Activated CD8-positive, alpha-beta T cell treated with anti-CD3 and anti-CD28 coated beads for 36 hours (primary cell): ENCODE results near the gene PRPF18. TPM values are rescaled to one million over a fixed set of nuclear protein-coding genes. Genes with fewer than 3 reads are reported as not detected.

Source experiments
- ATAC-seq: fragments of 200-7000 bp; cut with Tn5 transposase; one replicate; pipeline ENCODE4 v1.10.0; 2021; ENCODE audit warnings: mild to moderate bottlenecking, moderate library complexity
- CTCF ChIA-PET: fragments of 350-600 bp; sonication (Branson Sonifier 250); formaldehyde crosslinking; loops from one replicate; lab custom pipeline; 2021; ENCODE audit warnings: antibody characterized with exemption; lab: Charles Lee
- POLR2A ChIA-PET: fragments of 350-600 bp; sonication (Branson Sonifier 250); formaldehyde crosslinking; loops from one replicate; lab custom pipeline; 2021; ENCODE audit warnings: antibody characterized with exemption; lab: Charles Lee
- DNase-seq: peaks from one replicate; pipeline ENCODE4 v3.0.0-alpha.2; 2020
- H3K27ac Mint-ChIP-seq: one replicate; pipeline ENCODE4 v1.8.0; 2021; ENCODE audit warnings: mild to moderate bottlenecking, mixed read lengths
- H3K27me3 Mint-ChIP-seq: one replicate; pipeline ENCODE4 v1.8.0; 2021; ENCODE audit warnings: mixed read lengths
- H3K36me3 Mint-ChIP-seq: one replicate; pipeline ENCODE4 v1.8.0; 2021; ENCODE audit warnings: low read depth, mixed read lengths
- H3K4me1 Mint-ChIP-seq: one replicate; pipeline ENCODE4 v1.8.0; 2021; ENCODE audit warnings: low read depth, mixed read lengths
- H3K4me3 Mint-ChIP-seq: one replicate; pipeline ENCODE4 v1.8.0; 2021; ENCODE audit warnings: mild to moderate bottlenecking, moderate library complexity, mixed read lengths
- H3K9me3 Mint-ChIP-seq: one replicate; pipeline ENCODE4 v1.8.0; 2021; ENCODE audit warnings: mixed read lengths
- CTCF ChIP-seq: fragments of 200-600 bp; IDR thresholded peaks from one replicate; pipeline ENCODE4 v1.8.0; 2022; ENCODE audit warnings: antibody characterized with exemption, mild to moderate bottlenecking
- intact Hi-C: fragments of 100-400 bp; cut with micrococcal nuclease; formaldehyde crosslinking; loops from one replicate; pipeline ENCODE4 v1.10.0; 2022
- total RNA-seq, 2 experiments: library from RNA; stranded (reverse); gene quantifications; one replicate each; pipeline ENCODE4 v1.2.3, GENCODE V29; 2021

PRPF18 gene
- total RNA-seq, 2 experiments from 2014 or later: 17.9 to 18.4 TPM

- intact Hi-C loops: no loop called here
- H3K9me3 Mint-ChIP-seq: no peaks in the 10 kb centered on the region
- no peak overlapping the region for H3K4me3 Mint-ChIP-seq
- DNase-seq: no peak
- no peak for ATAC-seq
- POLR2A ChIA-PET: no interaction called here
- no peak for TF ChIP-seq CTCF
- H3K4me1 Mint-ChIP-seq: no peaks in the 10 kb centered on the region
- no peak overlapping the region for H3K27ac Mint-ChIP-seq
- H3K36me3 Mint-ChIP-seq: no peaks in the 10 kb centered on the region
- CTCF ChIA-PET: no interaction called here
- H3K27me3 Mint-ChIP-seq: no peaks in the 10 kb centered on the region
Measured at GRCh38 chr10:13668126-13668525, 81.4 kb downstream of the PRPF18 start.

GRCh38 chr10:13669182-13669855 is 82.6 kb downstream of the PRPF18 start:
- DNase-seq (no peak), ATAC-seq (no peak)
- Mint-ChIP-seq H3K36me3 (no peaks in the 10 kb centered on the region), H3K9me3 (no peaks in the 10 kb centered on the region), H3K27ac (no peak overlapping the region), H3K27me3 (no peaks in the 10 kb centered on the region), H3K4me1 (no peaks in the 10 kb centered on the region), H3K4me3 (no peak overlapping the region)
- no peak for TF ChIP-seq CTCF
- ChIA-PET CTCF (interaction anchor here (1.1 to 2.0 kb wide), 2 partner anchors 10 to 108 kb away, joined by 4 to 6 read pairs; no protein-coding TSS in a partner anchor), POLR2A (no interaction called here)
- intact Hi-C loops: no loop called here

DNA sequence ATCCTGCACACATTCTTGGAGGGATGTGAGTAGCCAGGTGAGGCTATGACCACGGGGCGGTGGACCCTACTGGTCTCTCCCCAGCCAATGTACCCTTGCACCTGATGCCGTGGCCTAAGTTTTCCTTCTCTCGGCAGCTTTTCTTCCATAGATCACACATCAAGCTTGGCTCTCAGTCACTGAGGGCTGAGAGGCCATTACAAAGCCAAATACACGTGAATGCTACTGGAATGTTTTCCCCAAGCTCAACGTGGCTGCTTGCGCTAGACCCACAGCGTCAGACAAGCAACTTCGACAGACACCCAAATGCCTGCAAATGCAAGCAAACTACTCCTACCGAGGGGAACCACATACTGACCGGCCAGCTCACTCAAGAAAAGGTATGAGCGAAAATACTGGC is 83.1 kb downstream of the PRPF18 start:
- intact Hi-C loops: no loop called here
- Mint-ChIP-seq H3K4me3 (no peak overlapping the region), H3K36me3 (no peaks in the 10 kb centered on the region), H3K27me3 (no peaks in the 10 kb centered on the region), H3K27ac (no peak overlapping the region), H3K4me1 (no peaks in the 10 kb centered on the region), H3K9me3 (no peaks in the 10 kb centered on the region)
- no peak for ATAC-seq
- ChIA-PET CTCF (interaction anchor here (1.1 to 2.0 kb wide), 2 partner anchors 10 to 107 kb away, joined by 4 to 6 read pairs; no protein-coding TSS in a partner anchor), POLR2A (interaction anchor here (0.6 kb wide), 1 partner anchor 40 kb away, joined by 3 read pairs; no protein-coding TSS in a partner anchor)
- TF ChIP-seq CTCF: no peak
- DNase-seq: no peak

DNA sequence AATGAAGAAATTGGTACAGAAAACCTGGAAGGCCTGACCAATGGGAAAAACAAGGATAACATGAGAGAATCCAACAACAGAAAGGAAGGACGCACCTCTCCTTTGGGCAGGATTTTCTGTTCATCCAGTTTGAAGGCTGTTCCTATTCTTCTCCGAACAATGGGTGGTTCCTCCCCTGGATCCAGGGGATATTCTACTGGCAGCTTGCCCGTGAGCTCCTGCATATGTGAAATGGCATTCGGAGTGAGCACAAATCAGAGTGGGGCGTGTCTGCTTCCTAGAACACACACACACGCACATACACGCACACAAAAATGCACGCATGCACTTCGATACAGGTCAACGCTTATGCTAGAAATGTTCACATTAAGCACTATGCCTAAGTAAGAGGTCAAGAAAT is 83.5 kb downstream of the PRPF18 start:
- no peak for TF ChIP-seq CTCF
- POLR2A ChIA-PET: interaction anchor here (0.6 kb wide), 1 partner anchor 40 kb away, joined by 3 read pairs; no protein-coding TSS in a partner anchor
- no peak for ATAC-seq

GRCh38 chr10:13671904-13672303 is 85.1 kb downstream of the PRPF18 start:
- H3K9me3 Mint-ChIP-seq: no peaks in the 10 kb centered on the region
- POLR2A ChIA-PET: no interaction called here
- H3K4me3 Mint-ChIP-seq: no peak overlapping the region
- H3K4me1 Mint-ChIP-seq: no peaks in the 10 kb centered on the region
- H3K27me3 Mint-ChIP-seq: no peaks in the 10 kb centered on the region
- CTCF ChIA-PET: no interaction called here
- intact Hi-C loops: no loop called here
- no peak for TF ChIP-seq CTCF
- H3K27ac Mint-ChIP-seq: no peak overlapping the region
- no peaks in the 10 kb centered on the region for H3K36me3 Mint-ChIP-seq
- DNase-seq (no peak), ATAC-seq (no peak)

More for the DNA sequence above, 83.5 kb downstream of the PRPF18 start:
- no peak for DNase-seq
- Mint-ChIP-seq H3K27me3 (no peaks in the 10 kb centered on the region), H3K27ac (no peak overlapping the region), H3K9me3 (no peaks in the 10 kb centered on the region), H3K36me3 (no peaks in the 10 kb centered on the region), H3K4me3 (no peak overlapping the region), H3K4me1 (no peaks in the 10 kb centered on the region)
- CTCF ChIA-PET: interaction anchor here (2.0 kb wide), 1 partner anchor 11 kb away, joined by 6 read pairs; no protein-coding TSS in a partner anchor
- intact Hi-C loops: no loop called here
